ENCODE results near the gene FGF7. TPM values are rescaled to one million over a fixed set of nuclear protein-coding genes. Genes with fewer than 3 reads are reported as not detected.
"Not testable (repeated sequence)": the region's sequence is repeated elsewhere in the genome, so short reads cannot be mapped to it uniquely, and the experiment has no call there.

Gene FGF7
- total and polyA plus RNA-seq, 9 donors: 20.2 to 71.8 (median 45.3) TPM

GRCh38 chr15:49471733-49472132, 48.7 kb downstream of the FGF7 start:
- Histone ChIP-seq H3K4me3 (no peak overlapping the region), H3K27ac (no peak overlapping the region), H3K27me3 (no peaks in the 10 kb centered on the region), H3K4me1 (ENCODE audit: insufficient read depth) (peaks cover 2% of the 10 kb centered on the region), H3K9me3 (no peaks in the 10 kb centered on the region), H3K36me3 (no peaks in the 10 kb centered on the region)
- 19 to 34% (median 28%) methylated on average over 4 of the region's 4 CpGs for WGBS, 3 donors
- TF ChIP-seq POLR2A (IDR thresholded peaks at IDR 0.05) (no peak), CTCF (IDR thresholded peaks at IDR 0.05) (no peak), EP300 (IDR thresholded peaks at IDR 0.05) (no peak)
- DNase-seq: no peak
- intact Hi-C loops (cut with DNase I): no loop called here

- TF ChIP-seq CTCF (IDR thresholded peaks at IDR 0.05) (no peak), EP300 (IDR thresholded peaks at IDR 0.05) (no peak), POLR2A (IDR thresholded peaks at IDR 0.05) (no peak)
- H3K27ac ChIP-seq: no peak overlapping the region
- H3K27me3 ChIP-seq: no peaks in the 10 kb centered on the region
Measured at GRCh38 chr15:49472338-49472737, 49.3 kb downstream of the FGF7 start.

GRCh38 chr15:49473031-49473430, 50.0 kb downstream of the FGF7 start:
- Histone ChIP-seq H3K4me1 (ENCODE audit: insufficient read depth) (peaks cover 2% of the 10 kb centered on the region), H3K27me3 (no peaks in the 10 kb centered on the region), H3K9me3 (no peaks in the 10 kb centered on the region), H3K36me3 (no peaks in the 10 kb centered on the region), H3K27ac (no peak overlapping the region), H3K4me3 (no peak overlapping the region)
- intact Hi-C loops (cut with DNase I): no loop called here
- WGBS, 3 donors: 68 to 78% (median 76%) methylated on average over 1 of the region's 1 CpG
- TF ChIP-seq POLR2A (IDR thresholded peaks at IDR 0.05): no peak
- TF ChIP-seq EP300 (IDR thresholded peaks at IDR 0.05): no peak
- no peak for TF ChIP-seq CTCF (IDR thresholded peaks at IDR 0.05)
- no peak for DNase-seq

More at GRCh38 chr15:49472338-49472737, 49.3 kb downstream of the FGF7 start:
- 64 to 76% (median 65%) methylated on average over 2 of the region's 2 CpGs for WGBS, 3 donors
- Histone ChIP-seq H3K4me3 (no peak overlapping the region), H3K4me1 (ENCODE audit: insufficient read depth) (peaks cover 2% of the 10 kb centered on the region), H3K36me3 (no peaks in the 10 kb centered on the region), H3K9me3 (no peaks in the 10 kb centered on the region)
- no peak for DNase-seq
- intact Hi-C loops (cut with DNase I): no loop called here

GRCh38 chr15:49478021-49478420, 55.0 kb downstream of the FGF7 start:
- DNase-seq; H3K27me3 ChIP-seq; H3K27ac ChIP-seq; H3K4me1 ChIP-seq (ENCODE audit: insufficient read depth); H3K4me3 ChIP-seq; H3K36me3 ChIP-seq; H3K9me3 ChIP-seq; intact Hi-C loops (cut with DNase I): not testable (repeated sequence)
- 83 to 98% (median 98%) methylated on average over 4 of the region's 4 CpGs for WGBS, 3 donors

GRCh38 chr15:49478982-49479381, 55.9 kb downstream of the FGF7 start:
- intact Hi-C loops (cut with DNase I): not testable (repeated sequence)

GRCh38 chr15:49485401-49485800, 62.4 kb downstream of the FGF7 start:
- H3K36me3 ChIP-seq; DNase-seq; H3K4me3 ChIP-seq; H3K27me3 ChIP-seq; intact Hi-C loops (cut with DNase I); H3K4me1 ChIP-seq (ENCODE audit: insufficient read depth); H3K9me3 ChIP-seq; H3K27ac ChIP-seq: not testable (repeated sequence)
- 11 to 15% (median 15%) methylated on average over 1 of the region's 1 CpG for WGBS, 3 donors

More at GRCh38 chr15:49478982-49479381, 55.9 kb downstream of the FGF7 start:
- not testable (repeated sequence) for H3K4me3 ChIP-seq; H3K36me3 ChIP-seq; H3K27me3 ChIP-seq; H3K4me1 ChIP-seq (ENCODE audit: insufficient read depth); H3K9me3 ChIP-seq; H3K27ac ChIP-seq; DNase-seq
